ENCODE data around the gene NCKAP1. TPM values are rescaled to one million over a fixed set of nuclear protein-coding genes. Genes with fewer than 3 reads are reported as not detected.

NCKAP1 gene
- polyA plus RNA-seq, 1 of the 3 experiments (the other 2 are of a cell fraction) = 64.0 TPM

DNA sequence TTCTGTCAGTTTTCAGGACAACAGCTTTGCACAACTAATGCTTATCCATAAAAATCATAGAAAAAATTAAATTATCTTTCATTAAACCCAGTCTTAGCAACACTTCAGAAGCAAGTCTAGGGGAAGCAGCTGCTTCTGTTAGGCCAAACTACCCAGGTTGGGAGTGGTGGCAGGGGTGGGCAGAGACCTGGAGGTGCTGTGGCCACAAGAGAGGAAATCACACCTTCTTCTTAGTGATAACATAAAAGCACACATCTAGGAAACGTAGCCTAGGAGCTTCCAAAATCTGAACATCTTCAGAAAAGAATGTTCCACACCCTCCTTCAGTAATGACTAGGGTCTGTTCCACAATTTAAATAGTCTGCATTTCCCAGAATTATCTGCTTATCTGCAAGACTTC is 139.5 kb downstream of the NCKAP1 start (continued):
- TF ChIP-seq SMC3 (IDR thresholded peaks at IDR 0.05; ENCODE audit: low read depth, low read length) (no peak), MAX (IDR thresholded peaks at IDR 0.05; ENCODE audit: low read depth) (no peak)

GRCh38 chr2:182897137-182897536 is 141.1 kb downstream of the NCKAP1 start:
- peaks cover 0 to 4% of the 10 kb centered on the region in 2 experiments; a peak in 2 of 4 replicates for H3K4me1 ChIP-seq (ENCODE audit: control insufficient read depth in 1 of 2, insufficient read depth in 2 of 2, low read depth in 1 of 2, low read length in 1 of 2)
- no peaks in the 10 kb centered on the region for H3F3A ChIP-seq (replicated peaks; ENCODE audit: insufficient read depth)
- ChIA-PET POLR2A (no interaction called here), CTCF (no interaction called here)
- no peak overlapping the region for H3K4me3 ChIP-seq (ENCODE audit: low read depth in 2 of 2, low read length in 1 of 2)
- H3K9me3 ChIP-seq = no peaks in the 10 kb centered on the region
- no peaks in the 10 kb centered on the region for H3K9me2 ChIP-seq
- H4K20me1 ChIP-seq (ENCODE audit: insufficient read depth) = no peaks in the 10 kb centered on the region
- no peak overlapping the region for H3K9ac ChIP-seq
- WGBS (ENCODE audit: low lambda C conversion rate) = 52% methylated on average over 1 of the region's 1 CpG
- H3K27ac ChIP-seq (ENCODE audit: low read depth in 2 of 2, low read length in 1 of 2) = no peak overlapping the region
- no peak overlapping the region for H3K4me2 ChIP-seq
- H3K79me2 ChIP-seq (ENCODE audit: insufficient read depth) = no peaks in the 10 kb centered on the region
- TF ChIP-seq MAX (IDR thresholded peaks at IDR 0.05; ENCODE audit: low read depth) (no peak), MEF2A (IDR thresholded peaks at IDR 0.05; ENCODE audit: borderline replicate concordance, low read depth) (no peak), PBX3 (IDR thresholded peaks at IDR 0.05) (no peak), TAF1 (IDR thresholded peaks at IDR 0.05; ENCODE audit: borderline replicate concordance, low read depth, low read length) (no peak), FOSL2 (IDR thresholded peaks at IDR 0.05; ENCODE audit: borderline replicate concordance, low read depth) (peak; percentile 45; the same call in 1 of the 2 replicates), IRF3 (IDR thresholded peaks at IDR 0.05; ENCODE audit: low read depth, low read length) (no peak), RAD21 (IDR thresholded peaks at IDR 0.05; ENCODE audit: low read length) (no peak), MXI1 (IDR thresholded peaks at IDR 0.05; ENCODE audit: low read depth, low read length) (no peak), YY1 (IDR thresholded peaks at IDR 0.05; ENCODE audit: low read depth) (no peak), RXRA (IDR thresholded peaks at IDR 0.05; ENCODE audit: borderline replicate concordance, low read depth) (no peak), TCF12 (IDR thresholded peaks at IDR 0.05) (peak; percentile 75), JUND (IDR thresholded peaks at IDR 0.05) (peak; percentile 28; the same call in 1 of the 2 replicates)
- TF ChIP-seq, protein P1, sequence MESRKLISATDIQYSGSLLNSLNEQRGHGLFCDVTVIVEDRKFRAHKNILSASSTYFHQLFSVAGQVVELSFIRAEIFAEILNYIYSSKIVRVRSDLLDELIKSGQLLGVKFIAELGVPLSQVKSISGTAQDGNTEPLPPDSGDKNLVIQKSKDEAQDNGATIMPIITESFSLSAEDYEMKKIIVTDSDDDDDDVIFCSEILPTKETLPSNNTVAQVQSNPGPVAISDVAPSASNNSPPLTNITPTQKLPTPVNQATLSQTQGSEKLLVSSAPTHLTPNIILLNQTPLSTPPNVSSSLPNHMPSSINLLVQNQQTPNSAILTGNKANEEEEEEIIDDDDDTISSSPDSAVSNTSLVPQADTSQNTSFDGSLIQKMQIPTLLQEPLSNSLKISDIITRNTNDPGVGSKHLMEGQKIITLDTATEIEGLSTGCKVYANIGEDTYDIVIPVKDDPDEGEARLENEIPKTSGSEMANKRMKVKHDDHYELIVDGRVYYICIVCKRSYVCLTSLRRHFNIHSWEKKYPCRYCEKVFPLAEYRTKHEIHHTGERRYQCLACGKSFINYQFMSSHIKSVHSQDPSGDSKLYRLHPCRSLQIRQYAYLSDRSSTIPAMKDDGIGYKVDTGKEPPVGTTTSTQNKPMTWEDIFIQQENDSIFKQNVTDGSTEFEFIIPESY (IDR thresholded peaks at IDR 0.05; ENCODE audit: borderline replicate concordance, low read depth) = no peak
- TF ChIP-seq, protein P2, sequence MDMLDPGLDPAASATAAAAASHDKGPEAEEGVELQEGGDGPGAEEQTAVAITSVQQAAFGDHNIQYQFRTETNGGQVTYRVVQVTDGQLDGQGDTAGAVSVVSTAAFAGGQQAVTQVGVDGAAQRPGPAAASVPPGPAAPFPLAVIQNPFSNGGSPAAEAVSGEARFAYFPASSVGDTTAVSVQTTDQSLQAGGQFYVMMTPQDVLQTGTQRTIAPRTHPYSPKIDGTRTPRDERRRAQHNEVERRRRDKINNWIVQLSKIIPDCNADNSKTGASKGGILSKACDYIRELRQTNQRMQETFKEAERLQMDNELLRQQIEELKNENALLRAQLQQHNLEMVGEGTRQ (IDR thresholded peaks at IDR 0.05; ENCODE audit: borderline replicate concordance, low read depth, low read length) = no peak
- TF ChIP-seq, protein P3, sequence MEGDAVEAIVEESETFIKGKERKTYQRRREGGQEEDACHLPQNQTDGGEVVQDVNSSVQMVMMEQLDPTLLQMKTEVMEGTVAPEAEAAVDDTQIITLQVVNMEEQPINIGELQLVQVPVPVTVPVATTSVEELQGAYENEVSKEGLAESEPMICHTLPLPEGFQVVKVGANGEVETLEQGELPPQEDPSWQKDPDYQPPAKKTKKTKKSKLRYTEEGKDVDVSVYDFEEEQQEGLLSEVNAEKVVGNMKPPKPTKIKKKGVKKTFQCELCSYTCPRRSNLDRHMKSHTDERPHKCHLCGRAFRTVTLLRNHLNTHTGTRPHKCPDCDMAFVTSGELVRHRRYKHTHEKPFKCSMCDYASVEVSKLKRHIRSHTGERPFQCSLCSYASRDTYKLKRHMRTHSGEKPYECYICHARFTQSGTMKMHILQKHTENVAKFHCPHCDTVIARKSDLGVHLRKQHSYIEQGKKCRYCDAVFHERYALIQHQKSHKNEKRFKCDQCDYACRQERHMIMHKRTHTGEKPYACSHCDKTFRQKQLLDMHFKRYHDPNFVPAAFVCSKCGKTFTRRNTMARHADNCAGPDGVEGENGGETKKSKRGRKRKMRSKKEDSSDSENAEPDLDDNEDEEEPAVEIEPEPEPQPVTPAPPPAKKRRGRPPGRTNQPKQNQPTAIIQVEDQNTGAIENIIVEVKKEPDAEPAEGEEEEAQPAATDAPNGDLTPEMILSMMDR (IDR thresholded peaks at IDR 0.05) = no peak
- H3K27me3 ChIP-seq (ENCODE audit: insufficient read depth) = no peaks in the 10 kb centered on the region
- H3K36me3 ChIP-seq (replicated peaks in 1 of 2; ENCODE audit: control insufficient read depth in 1 of 2, insufficient read depth in 2 of 2, low read length in 1 of 2) = no peaks in the 10 kb centered on the region
- DNase-seq = no peak
- H2AFZ ChIP-seq (ENCODE audit: low read depth) = no peak overlapping the region

Data from SK-N-SH (cell line).